Smooth muscle cell (in vitro differentiated cells): ENCODE results near the gene AOPEP. TPM values are rescaled to one million over a fixed set of nuclear protein-coding genes. Genes with fewer than 3 reads are reported as not detected.
A peak's percentile ranks its signal among the peaks of the same experiment; 100 is the strongest.

Experiments
- DNase-seq: peaks from one replicate; lab custom pipeline; 2025; ENCODE audit not compliant: unreplicated experiment; lab: John Stamatoyannopoulos, UW
- H2AFZ ChIP-seq: fragments of 200-600 bp; sonication (generic); 2 replicates; pipeline ENCODE4 v1.6.0; 2016; ENCODE audit warnings: antibody characterized with exemption, low read depth, mild to moderate bottlenecking
- H3F3A ChIP-seq: fragments of 200-600 bp; sonication (generic); 2 replicates; pipeline ENCODE4 v1.6.0; 2017; ENCODE audit warnings: antibody characterized with exemption, low read depth
- H3K27ac ChIP-seq: fragments of 200-600 bp; sonication (generic); 2 replicates; pipeline ENCODE4 v1.5.1; 2016; ENCODE audit warnings: low read depth, mild to moderate bottlenecking
- H3K27me3 ChIP-seq: fragments of 200-600 bp; sonication (generic); 2 replicates; pipeline ENCODE4 v1.6.1; 2016; ENCODE audit warnings: low read depth, mild to moderate bottlenecking
- H3K36me3 ChIP-seq: fragments of 200-600 bp; sonication (generic); 2 replicates; pipeline ENCODE4 v1.5.1; 2016; ENCODE audit warnings: low read depth
- H3K4me1 ChIP-seq: fragments of 200-600 bp; sonication (generic); 2 replicates; pipeline ENCODE4 v1.5.1; 2016; ENCODE audit warnings: low read depth
- H3K4me2 ChIP-seq: fragments of 200-600 bp; sonication (generic); 2 replicates; pipeline ENCODE4 v1.6.0; 2016; ENCODE audit warnings: mild to moderate bottlenecking
- H3K4me3 ChIP-seq: fragments of 200-600 bp; sonication (generic); 2 replicates; pipeline ENCODE4 v1.5.1; 2016; ENCODE audit warnings: mild to moderate bottlenecking
- H3K79me2 ChIP-seq: fragments of 200-600 bp; sonication (generic); 2 replicates; pipeline ENCODE4 v1.6.0; 2016; ENCODE audit warnings: low read depth, mild to moderate bottlenecking
- H3K9ac ChIP-seq: fragments of 200-600 bp; sonication (generic); 2 replicates; pipeline ENCODE4 v1.6.0; 2016; ENCODE audit warnings: low read depth
- H3K9me3 ChIP-seq: fragments of 200-600 bp; sonication (generic); replicated peaks from 2 replicates; pipeline ENCODE4 v1.5.1; 2016; ENCODE audit warnings: low read depth
- H4K20me1 ChIP-seq: fragments of 200-600 bp; sonication (generic); 2 replicates; pipeline ENCODE4 v1.6.0; 2016; ENCODE audit warnings: low read depth
- WGBS: methylation state at CpG from one replicate; pipeline ENCODE4 v1.1.7; 2016; ENCODE audit warnings: low lambda C conversion rate; 5-methylcytosine and 5-hydroxymethylcytosine counted together
- polyA plus RNA-seq: library from polyadenylated mRNA; unstranded; fragments of >200 nt; fragmentation: Nextera tagmentation; extraction: Ambion mirVana; gene quantifications from 2 replicates; pipeline ENCODE4 v1.2.1, GENCODE V29; 2016
- total RNA-seq: library from RNA; depleted of rRNA; stranded (reverse); fragments of >200 nt; gene quantifications from 2 replicates; pipeline ENCODE4 v1.2.3, GENCODE V29; 2014
- TF ChIP-seq, protein P1 (sequence below): fragments of 200-600 bp; sonication (generic); IDR thresholded peaks from 2 replicates; pipeline ENCODE4 v1.5.1; 2017; ENCODE audit warnings: borderline replicate concordance, mild to moderate bottlenecking, antibody characterized with exemption; ENCODE audit not compliant: insufficient read depth, poor library complexity, severe bottlenecking

Gene AOPEP
- total and polyA plus RNA-seq, 2 experiments from 2014 or later = 52.7 to 94.9 TPM

DNA sequence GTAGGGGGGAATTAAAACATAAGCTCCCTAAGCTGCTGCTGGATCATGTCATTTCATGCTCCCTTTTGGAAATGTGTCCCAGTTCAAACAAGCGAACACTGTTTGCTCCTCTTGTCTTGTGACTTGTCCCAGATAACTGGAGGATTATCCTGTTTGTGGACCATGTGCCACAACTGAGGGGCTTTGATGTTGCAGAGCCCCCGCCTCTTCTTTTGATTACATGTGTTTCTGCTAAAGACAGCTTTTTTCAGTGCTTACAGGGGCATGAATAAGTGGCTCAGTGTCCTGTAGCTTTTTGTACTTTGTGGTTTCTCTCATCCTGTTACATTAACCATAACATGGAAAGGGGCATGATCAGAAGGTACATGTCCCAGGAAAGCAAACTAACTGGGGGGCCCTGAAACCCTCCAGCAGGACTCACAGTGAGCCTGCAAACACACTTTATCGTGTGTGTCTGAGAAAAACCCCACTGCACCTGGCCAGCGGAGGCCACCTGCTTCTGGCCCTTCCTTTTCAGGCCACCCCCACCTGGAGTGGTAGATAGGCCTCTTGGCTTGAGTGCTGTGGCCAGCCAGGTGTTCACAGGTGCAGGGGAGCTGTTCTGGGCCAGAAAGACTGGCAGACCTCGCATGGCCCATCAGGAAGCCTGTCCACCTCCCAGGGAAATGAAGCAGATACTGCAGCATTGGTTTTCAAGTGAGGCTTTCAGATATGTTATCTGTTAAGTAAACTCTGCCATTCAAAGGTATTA, 305.4 kb downstream of the AOPEP start:
- Histone ChIP-seq H3K4me1 (peaks cover 16% of the 10 kb centered on the region), H4K20me1 (peaks cover 93% of the 10 kb centered on the region), H3K9me3 (no peaks in the 10 kb centered on the region), H3K27me3 (no peaks in the 10 kb centered on the region), H2AFZ (no peak overlapping the region), H3K36me3 (no peaks in the 10 kb centered on the region), H3K79me2 (peaks cover 100% of the 10 kb centered on the region), H3K4me2 (peak overlapping the region; percentile 13), H3K27ac (peak overlapping the region; percentile 64), H3K4me3 (no peak overlapping the region), H3F3A (peaks cover 32% of the 10 kb centered on the region), H3K9ac (no peak overlapping the region)
- TF ChIP-seq, protein P1, sequence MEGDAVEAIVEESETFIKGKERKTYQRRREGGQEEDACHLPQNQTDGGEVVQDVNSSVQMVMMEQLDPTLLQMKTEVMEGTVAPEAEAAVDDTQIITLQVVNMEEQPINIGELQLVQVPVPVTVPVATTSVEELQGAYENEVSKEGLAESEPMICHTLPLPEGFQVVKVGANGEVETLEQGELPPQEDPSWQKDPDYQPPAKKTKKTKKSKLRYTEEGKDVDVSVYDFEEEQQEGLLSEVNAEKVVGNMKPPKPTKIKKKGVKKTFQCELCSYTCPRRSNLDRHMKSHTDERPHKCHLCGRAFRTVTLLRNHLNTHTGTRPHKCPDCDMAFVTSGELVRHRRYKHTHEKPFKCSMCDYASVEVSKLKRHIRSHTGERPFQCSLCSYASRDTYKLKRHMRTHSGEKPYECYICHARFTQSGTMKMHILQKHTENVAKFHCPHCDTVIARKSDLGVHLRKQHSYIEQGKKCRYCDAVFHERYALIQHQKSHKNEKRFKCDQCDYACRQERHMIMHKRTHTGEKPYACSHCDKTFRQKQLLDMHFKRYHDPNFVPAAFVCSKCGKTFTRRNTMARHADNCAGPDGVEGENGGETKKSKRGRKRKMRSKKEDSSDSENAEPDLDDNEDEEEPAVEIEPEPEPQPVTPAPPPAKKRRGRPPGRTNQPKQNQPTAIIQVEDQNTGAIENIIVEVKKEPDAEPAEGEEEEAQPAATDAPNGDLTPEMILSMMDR = no peak
- 62% methylated on average over 5 of the region's 5 CpGs for WGBS
- no peak for DNase-seq

DNA sequence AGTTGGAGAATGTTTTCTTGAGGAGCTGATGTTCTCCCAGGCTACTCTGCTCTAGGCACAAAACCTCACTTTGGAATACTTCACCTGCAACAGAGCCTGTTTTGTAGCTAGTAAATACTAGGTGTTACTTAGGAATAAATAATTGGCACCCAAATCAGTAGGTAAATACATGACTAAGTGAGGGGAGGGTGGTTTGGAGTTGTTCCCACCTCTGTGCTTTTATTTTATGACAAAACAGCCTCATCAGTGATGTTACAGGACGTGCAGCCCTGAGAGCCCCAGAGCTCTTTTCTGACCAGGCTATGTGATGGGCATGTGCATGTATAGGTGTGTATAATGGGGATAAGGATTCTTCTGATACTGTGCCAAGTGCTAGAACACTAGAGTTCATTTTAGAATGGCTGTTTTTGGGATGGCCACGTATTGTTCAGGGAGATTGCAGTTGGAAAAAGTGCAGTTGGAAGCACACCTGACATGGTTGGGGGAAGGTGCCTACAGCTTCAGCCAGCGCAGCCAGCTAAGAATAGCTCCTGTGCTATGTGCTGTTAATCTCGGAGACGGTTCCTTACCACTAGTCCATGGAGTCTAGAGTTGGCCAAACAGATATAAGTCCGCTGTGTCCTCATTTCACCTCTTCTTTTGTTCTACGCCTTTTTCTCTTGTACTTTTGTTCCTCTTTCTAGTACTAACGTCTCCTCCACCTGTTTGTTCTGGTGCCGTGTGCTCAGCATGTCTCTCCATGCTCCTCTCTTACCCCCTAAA, 306.3 kb downstream of the AOPEP start:
- peaks cover 94% of the 10 kb centered on the region for H4K20me1 ChIP-seq
- peak overlapping the region; percentile 1 for H3K9ac ChIP-seq
- 72% methylated on average over 9 of the region's 9 CpGs for WGBS
- H3K9me3 ChIP-seq = no peaks in the 10 kb centered on the region
- peak overlapping the region; percentile 64 for H3K27ac ChIP-seq
- H3K27me3 ChIP-seq = no peaks in the 10 kb centered on the region
- H2AFZ ChIP-seq = no peak overlapping the region
- H3K79me2 ChIP-seq = peaks cover 100% of the 10 kb centered on the region
- H3K4me3 ChIP-seq = no peak overlapping the region
- no peak overlapping the region for H3K4me2 ChIP-seq
- DNase-seq = no peak
- no peaks in the 10 kb centered on the region for H3K36me3 ChIP-seq
- H3K4me1 ChIP-seq = peaks cover 16% of the 10 kb centered on the region
- TF ChIP-seq, protein P1 = no peak
- peaks cover 33% of the 10 kb centered on the region for H3F3A ChIP-seq

DNA sequence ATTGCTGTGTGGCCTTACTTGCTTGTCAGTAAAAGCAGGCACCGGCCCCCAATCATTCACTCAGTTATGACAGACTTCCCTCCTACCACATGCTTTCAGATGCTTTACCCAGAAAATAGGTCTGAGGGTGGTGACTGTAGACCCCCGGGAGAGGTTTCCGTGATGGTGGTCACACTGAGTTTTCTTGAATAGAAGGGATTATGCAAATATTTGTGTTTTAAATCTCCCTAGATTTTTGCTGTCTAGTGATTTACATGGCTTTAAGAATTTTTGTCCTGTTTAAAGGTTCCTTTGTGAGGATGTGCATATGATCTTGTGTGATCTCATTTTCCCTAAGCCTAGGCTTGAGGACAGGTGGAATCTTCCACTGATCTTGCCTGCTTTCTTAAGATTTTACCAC, 309.3 kb downstream of the AOPEP start:
- Histone ChIP-seq H3K9me3 (no peaks in the 10 kb centered on the region), H3K27me3 (no peaks in the 10 kb centered on the region), H3K4me2 (no peak overlapping the region), H3K79me2 (peaks cover 100% of the 10 kb centered on the region), H3K27ac (peak overlapping the region; percentile 91), H4K20me1 (peaks cover 92% of the 10 kb centered on the region), H3K4me3 (no peak overlapping the region), H3F3A (peaks cover 10% of the 10 kb centered on the region), H3K36me3 (no peaks in the 10 kb centered on the region), H3K9ac (no peak overlapping the region), H2AFZ (no peak overlapping the region), H3K4me1 (peaks cover 12% of the 10 kb centered on the region)
- WGBS = 58% methylated on average over 3 of the region's 3 CpGs
- no peak for DNase-seq
- TF ChIP-seq, protein P1 = no peak
